Stimulated activated CD8-positive, alpha-beta memory T cell treated with anti-CD3 and anti-CD28 coated beads, Interleukin-4, amount 100 ng/mL, for 4 hours (primary cell): ENCODE measurements around the gene SLBP.
"Not testable (repeated sequence)": the region's sequence is repeated elsewhere in the genome, so short reads cannot be mapped to it uniquely, and the experiment has no call there.

Source experiments
- DNase-seq, 2 donors: peaks; one replicate each; pipeline ENCODE4 v3.0.0-alpha.2; 2020; ENCODE audit warnings: low read depth in 2 of 2, low spot score in 1 of 2

SLBP gene

GRCh38 chr4:1676605-1677525 lies 35.3 kb downstream of the SLBP start:
- DNase-seq: no peak

DNA sequence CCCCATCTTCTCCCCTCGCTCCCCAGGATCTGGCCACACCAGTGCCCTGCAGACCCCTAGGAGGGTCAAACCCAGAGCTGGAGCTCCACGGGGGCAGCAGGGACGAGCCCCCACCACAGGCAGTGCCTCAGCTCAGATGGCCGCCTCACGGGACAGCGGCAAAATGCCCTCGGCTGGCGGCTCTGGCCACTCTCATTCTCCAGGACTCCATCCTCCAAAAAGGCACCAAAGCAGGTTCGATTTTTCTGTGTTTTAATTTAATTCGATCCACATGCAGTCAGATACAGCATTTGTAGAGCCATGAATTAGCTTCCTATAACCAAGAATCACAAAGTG lies 36.3 kb downstream of the SLBP start:
- DNase-seq: no peak

GRCh38 chr4:1675136-1675801 lies 36.9 kb downstream of the SLBP start:
- DNase-seq: no peak

DNA sequence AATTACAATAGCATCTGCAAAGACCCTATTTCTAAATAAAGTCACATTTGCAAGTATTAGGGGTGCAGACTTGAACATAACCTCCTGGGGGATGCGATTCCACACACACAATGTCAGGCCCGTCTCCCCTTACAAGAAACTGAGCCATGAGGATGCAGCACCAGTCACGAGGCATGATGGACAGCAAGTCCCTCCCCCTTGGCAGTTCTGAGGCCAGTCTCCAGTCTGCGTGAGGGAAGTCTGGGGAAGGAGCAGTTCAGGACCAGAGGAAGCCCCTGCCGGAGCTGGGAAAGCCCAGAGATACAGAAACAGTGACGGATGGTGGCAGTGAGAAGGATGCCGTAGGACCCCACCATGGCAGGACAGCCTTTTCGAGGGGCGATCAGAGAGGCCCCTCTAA lies 37.4 kb downstream of the SLBP start:
- no peak for DNase-seq

- no peak for DNase-seq
Observed at GRCh38 chr4:1673671-1674070, 38.4 kb downstream of the SLBP start.

- not testable (repeated sequence) for DNase-seq
Observed at GRCh38 chr4:1671011-1671410, 41.1 kb downstream of the SLBP start.

DNA sequence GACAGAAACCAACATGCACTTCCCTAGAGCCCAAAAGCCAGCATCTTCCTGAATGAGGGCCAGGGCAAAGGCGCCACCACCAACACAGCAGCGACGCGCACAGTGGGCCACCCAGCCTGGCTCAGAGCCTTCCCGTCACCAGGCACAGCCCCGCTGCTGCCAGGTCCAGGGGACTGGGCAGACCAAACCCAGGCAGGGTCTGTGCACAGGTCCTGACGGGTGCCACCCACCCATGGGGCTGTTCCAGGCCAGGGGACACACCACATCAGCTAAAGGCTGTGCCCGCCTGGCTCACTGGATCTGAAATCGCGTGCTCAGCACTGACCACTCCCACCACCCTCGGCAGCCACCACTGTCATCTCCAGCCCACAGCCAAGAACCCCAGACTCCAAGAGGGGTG lies 41.8 kb downstream of the SLBP start:
- no peak for DNase-seq

DNA sequence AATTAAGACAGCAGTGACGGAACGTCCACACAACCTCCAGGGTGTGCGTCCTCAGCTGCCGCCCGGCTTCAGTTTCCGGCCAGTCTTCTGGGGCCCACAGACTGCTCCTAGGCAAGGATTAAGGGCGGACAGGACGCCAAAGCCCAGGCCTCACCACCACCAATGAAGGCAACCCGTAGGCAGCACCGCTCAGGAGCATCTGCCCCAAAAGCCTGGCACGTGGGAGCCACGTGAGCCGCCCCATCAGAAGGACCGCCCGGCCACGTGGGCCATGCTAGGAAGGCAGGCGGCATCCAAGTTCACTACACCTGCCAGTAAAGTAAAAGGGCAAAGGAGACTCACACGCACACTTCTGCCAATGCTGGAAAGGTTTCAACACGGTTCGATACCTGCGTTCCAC lies 42.3 kb downstream of the SLBP start:
- no peak for DNase-seq

DNA sequence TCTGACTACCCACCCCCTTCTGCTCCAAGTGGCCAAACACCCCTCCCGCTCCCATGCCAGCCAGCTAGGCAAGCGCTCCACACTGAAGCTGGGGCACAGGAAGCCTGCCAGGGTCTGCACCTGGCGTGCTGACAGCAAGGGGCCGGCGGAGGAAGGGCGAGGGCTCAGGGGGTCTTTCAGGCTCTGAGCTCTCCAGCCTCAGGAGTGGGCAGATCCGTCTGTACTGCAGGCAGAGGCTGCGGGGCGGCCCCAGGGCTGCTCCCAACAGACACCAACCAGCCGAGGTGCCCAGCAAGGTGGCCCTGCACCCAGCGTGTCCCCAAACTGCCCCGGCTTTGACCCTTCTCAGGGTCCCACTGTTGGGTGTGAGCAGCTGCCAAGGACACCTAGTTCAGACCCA lies 42.8 kb downstream of the SLBP start:
- DNase-seq: no peak

- no peak for DNase-seq
Observed at GRCh38 chr4:1668488-1668840, 43.7 kb downstream of the SLBP start.

- no peak for DNase-seq
Observed at GRCh38 chr4:1667273-1667672, 44.8 kb downstream of the SLBP start.

- DNase-seq: no peak
Observed at GRCh38 chr4:1666391-1666790, 45.7 kb downstream of the SLBP start.

- DNase-seq: no peak
Observed at GRCh38 chr4:1664141-1664540, 48.0 kb downstream of the SLBP start.

DNA sequence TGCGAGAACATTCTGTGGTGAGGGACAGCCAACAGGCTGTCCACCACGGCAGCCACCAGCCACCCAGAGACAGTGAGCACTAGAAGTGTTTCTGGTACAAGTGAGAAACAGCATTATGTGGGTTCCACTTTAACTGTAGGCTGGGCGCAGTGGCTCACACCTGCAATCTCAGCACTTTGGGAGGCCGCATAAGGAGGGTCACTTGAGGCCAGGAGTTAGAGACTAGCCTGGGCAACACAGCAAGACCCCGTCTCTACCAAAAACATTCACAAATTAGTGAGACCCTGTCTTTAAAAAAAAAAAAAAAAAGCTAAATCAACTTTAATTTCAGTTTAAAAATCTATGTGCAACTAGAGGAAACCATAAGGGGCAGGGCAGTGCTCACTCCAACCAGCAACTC lies 48.6 kb downstream of the SLBP start:
- no peak for DNase-seq

DNA sequence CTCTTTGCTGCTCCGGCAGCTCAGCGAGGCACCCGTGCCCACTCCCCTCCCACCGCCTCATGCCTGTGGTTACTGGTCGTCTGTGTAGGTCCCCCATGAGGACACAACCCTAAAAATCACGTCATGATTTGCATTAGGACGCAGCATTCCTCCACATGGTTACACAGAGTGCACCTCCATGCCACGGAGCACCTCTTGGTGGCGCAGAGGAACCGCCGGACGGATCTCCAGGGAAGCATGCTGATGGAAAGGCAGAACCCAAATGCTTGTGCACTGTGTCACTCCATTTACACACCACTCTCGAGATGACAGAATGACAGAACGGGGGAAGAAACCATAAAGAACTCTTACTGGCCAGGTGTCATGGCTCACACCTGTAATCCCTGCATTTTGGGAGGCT lies 50.4 kb downstream of the SLBP start:
- no peak for DNase-seq

DNA sequence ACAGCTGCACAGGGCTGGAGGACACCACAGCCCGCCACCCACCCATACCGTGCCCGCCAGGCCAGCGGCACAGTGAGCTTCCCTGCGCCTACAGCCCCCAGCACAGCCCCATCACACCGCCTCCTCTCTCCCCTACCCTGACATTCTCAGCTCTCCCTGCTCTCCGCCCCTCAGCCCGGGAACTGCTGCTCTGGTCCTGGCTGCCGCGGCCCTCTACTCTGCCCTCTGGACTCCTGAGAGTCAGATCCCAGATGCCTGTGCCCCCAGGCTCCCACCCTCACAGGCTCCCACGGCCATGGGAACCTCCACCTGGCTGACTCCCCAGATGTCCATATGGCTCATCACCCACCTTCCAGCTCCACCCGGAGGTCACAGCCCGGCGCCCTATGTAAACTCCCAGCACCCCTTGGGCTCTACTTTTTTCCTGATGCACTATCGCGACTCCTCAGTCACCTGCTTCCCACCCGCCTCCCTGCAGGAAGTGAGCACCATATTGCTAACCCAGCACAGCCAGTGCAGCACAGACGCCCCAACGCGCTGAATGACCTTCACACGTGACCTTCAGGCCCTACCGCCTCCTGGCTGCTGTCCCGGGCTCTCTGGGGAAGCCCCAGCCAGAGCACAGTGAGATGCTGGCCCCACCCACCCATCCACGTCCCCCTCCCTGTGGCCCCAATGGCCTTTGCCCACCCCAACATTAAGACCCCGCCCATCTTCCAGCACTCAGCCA lies 51.0 kb downstream of the SLBP start:
- DNase-seq: no peak

DNA sequence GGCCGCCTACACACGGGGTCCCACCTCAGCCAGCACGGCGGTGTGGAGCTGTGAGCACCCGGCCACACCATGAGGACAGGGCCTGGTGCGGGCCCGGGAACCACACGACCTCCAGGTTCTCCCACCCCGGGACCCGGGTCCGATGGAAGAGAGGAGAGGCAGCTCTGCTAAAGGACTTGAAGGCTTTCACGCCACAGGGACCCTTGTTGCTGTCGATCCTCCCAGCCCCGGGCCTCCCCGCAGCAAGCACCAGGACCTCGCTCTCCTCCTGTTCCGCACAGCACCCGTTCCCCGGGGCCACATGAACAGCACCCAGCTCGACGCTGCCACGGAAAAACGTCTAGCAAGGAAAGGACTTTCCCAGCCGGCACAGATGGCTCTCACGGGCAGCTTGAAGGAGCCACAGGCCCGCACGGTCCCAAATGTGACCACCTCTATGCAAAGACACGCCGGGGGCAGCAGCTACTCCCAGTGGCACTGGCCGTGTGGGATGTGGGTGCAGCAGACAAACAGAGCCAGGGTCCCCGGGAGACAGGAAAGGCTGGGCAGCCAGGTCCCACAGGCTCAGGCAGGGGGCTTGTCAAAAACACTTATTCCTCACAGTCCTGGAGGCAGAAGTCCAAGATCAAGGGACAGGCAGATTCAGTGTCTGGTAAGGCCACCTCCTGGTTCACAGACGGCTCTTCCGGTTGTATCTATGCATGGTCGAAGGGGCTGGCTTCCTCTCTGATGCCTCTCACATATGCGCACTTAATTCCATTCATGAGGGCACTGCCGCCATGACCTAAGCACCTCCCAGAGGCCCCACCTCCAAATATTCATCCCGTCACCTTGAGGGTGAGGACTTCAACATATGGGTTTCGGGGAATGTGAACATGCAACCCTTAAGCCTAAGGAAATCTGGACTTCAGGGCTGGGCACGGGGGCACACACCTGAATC lies 52.7 kb downstream of the SLBP start:
- no peak for DNase-seq

DNA sequence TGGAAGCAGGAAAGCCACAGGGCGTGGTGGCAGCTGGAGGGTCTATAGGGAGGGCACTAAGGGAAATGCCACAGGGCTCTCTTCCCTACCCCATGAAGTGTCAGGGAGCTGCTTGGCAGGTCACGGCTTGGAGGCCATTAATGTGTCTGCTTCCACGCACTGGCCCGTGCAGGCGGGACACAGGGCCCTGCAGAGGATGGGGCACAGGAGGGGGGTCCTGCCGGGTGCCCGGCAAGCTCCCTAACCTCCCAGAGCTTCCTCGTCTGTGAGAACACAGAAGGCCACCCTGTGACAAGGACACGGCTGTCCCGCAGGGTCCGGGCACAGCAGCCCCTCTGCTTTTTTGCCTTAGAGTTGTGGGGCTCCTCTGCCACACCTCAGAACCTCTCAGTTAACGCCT lies 53.5 kb downstream of the SLBP start:
- no peak for DNase-seq

DNA sequence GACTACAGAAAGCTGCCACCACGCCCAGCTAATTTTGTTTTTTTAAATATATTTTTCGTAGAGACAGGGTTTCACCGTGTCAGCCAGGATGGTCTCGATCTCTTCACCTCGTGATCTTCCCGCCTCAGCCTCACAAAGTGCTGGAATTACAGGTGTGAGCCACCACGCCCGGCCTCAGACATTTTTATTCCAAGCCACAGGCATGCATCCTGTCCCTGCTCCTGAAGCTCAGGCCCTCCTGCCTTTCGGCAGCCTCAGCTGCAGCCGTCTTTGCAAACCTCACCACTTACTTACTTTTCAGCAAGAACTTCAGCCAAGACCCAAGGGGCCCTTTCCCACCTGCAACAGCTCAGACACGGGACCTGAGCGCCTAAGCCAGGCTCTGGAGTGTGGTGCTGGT lies 54.0 kb downstream of the SLBP start:
- DNase-seq: no peak

GRCh38 chr4:1656986-1657385 lies 55.1 kb downstream of the SLBP start:
- DNase-seq: no peak

- DNase-seq: no peak
Observed at GRCh38 chr4:1656132-1656531, 56.0 kb downstream of the SLBP start.
